ENCODE data around the gene OR13C3. TPM values are rescaled to one million over a fixed set of nuclear protein-coding genes. Genes with fewer than 3 reads are reported as not detected.
A peak's percentile ranks its signal among the peaks of the same experiment; 100 is the strongest.

Gene OR13C3
- total RNA-seq, 2 donors from 2014 or later = not detected

DNA sequence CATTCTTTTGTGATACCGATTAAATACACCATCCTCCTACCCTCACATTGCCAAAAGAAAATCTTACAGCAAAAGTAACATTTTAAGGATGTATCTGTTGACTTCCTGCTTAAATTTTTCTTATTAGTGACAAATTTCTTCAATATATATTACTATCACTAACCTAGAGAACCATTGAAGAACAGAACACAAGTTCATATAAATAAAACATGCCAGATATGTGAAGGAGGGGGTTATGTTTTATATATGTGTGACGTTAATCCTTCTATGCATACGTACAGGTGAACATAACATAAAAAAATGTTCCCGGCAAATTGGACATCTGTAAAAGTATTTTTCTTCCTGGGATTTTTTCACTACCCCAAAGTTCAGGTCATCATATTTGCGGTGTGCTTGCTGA is 32.7 kb downstream of the OR13C3 start, which contains the start of gene OR13F1:
OR13F1 (plus strand) TSS at position 301 of the 400 bp plus-strand sequence; CDS start at position 301, 0 bp downstream.
- Mint-ChIP-seq H3K9me3 (no peaks in the 10 kb centered on the region), H3K27me3 (ENCODE audit: insufficient read depth) (peaks cover 13% of the 10 kb centered on the region), H3K27ac (no peak within 1 kb of the TSS), H3K4me1 (peaks cover 5% of the 10 kb centered on the region), H3K4me3 (no peak within 1 kb of the TSS), H3K36me3 (ENCODE audit: low read depth) (no peaks in the 10 kb centered on the region)
- H3K27ac ChIP-seq (ENCODE audit: low read depth, low read length) = no peak within 1 kb of the TSS
- H3K4me1 ChIP-seq (ENCODE audit: control insufficient read depth, insufficient read depth, low read length) = no peaks in the 10 kb centered on the region
- no peak for DNase-seq
- TF ChIP-seq, protein P1, sequence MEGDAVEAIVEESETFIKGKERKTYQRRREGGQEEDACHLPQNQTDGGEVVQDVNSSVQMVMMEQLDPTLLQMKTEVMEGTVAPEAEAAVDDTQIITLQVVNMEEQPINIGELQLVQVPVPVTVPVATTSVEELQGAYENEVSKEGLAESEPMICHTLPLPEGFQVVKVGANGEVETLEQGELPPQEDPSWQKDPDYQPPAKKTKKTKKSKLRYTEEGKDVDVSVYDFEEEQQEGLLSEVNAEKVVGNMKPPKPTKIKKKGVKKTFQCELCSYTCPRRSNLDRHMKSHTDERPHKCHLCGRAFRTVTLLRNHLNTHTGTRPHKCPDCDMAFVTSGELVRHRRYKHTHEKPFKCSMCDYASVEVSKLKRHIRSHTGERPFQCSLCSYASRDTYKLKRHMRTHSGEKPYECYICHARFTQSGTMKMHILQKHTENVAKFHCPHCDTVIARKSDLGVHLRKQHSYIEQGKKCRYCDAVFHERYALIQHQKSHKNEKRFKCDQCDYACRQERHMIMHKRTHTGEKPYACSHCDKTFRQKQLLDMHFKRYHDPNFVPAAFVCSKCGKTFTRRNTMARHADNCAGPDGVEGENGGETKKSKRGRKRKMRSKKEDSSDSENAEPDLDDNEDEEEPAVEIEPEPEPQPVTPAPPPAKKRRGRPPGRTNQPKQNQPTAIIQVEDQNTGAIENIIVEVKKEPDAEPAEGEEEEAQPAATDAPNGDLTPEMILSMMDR (conservative IDR thresholded peaks at IDR 0.05) = no peak
- H3K9ac ChIP-seq (ENCODE audit: extremely low read depth, low read length, poor library complexity, severe bottlenecking) = no peak within 1 kb of the TSS
- H3K27me3 ChIP-seq (ENCODE audit: control insufficient read depth, insufficient read depth, low read length, poor library complexity, severe bottlenecking) = no peaks in the 10 kb centered on the region
- H3K36me3 ChIP-seq (ENCODE audit: control insufficient read depth, insufficient read depth, low read length) = no peaks in the 10 kb centered on the region
- H3K4me3 ChIP-seq (ENCODE audit: low read length) = no peak within 1 kb of the TSS
- 89 to 100% methylated on average over 2 to 5 of the region's 5 CpGs for WGBS, 2 experiments (ENCODE audit: insufficient coverage in 1 of 2, insufficient read length in 1 of 2)
- no peaks in the 10 kb centered on the region for H3K9me3 ChIP-seq (ENCODE audit: control insufficient read depth, low read length)

DNA sequence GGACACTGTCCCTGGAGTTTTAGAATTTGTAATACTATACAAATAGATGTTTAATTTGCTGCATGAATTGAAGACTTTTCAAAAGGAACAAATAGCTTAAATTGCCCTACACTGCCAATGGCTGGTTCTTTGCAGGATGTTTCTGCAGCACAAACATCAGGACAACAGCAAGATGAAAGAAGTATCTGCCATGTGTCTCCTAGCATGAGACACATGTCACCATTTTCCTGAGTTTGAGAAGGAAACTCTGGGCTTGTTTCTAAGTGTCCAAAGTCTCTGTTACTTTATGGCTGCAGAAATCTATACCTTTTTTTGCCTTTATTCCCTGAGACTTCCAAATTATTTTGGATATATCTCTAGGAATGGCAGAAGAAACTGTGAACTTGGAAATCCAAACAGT is 33.2 kb downstream of the OR13C3 start:
- H3K36me3 ChIP-seq (ENCODE audit: control insufficient read depth, insufficient read depth, low read length) = no peaks in the 10 kb centered on the region
- H3K4me3 ChIP-seq (ENCODE audit: low read length) = no peak overlapping the region
- H3K27me3 Mint-ChIP-seq (ENCODE audit: insufficient read depth) = peaks cover 13% of the 10 kb centered on the region
- H3K27ac Mint-ChIP-seq = no peak overlapping the region
- H3K4me3 Mint-ChIP-seq = no peak overlapping the region
- H3K36me3 Mint-ChIP-seq (ENCODE audit: low read depth) = no peaks in the 10 kb centered on the region
- H3K4me1 ChIP-seq (ENCODE audit: control insufficient read depth, insufficient read depth, low read length) = no peaks in the 10 kb centered on the region
- no peak for DNase-seq
- H3K9me3 ChIP-seq (ENCODE audit: control insufficient read depth, low read length) = no peaks in the 10 kb centered on the region
- TF ChIP-seq, protein P1 (conservative IDR thresholded peaks at IDR 0.05) = no peak
- peaks cover 9% of the 10 kb centered on the region for H3K4me1 Mint-ChIP-seq
- H3K27me3 ChIP-seq (ENCODE audit: control insufficient read depth, insufficient read depth, low read length, poor library complexity, severe bottlenecking) = no peaks in the 10 kb centered on the region
- no peaks in the 10 kb centered on the region for H3K9me3 Mint-ChIP-seq
- H3K27ac ChIP-seq (ENCODE audit: low read depth, low read length) = no peak overlapping the region
- H3K9ac ChIP-seq (ENCODE audit: extremely low read depth, low read length, poor library complexity, severe bottlenecking) = no peak overlapping the region

DNA sequence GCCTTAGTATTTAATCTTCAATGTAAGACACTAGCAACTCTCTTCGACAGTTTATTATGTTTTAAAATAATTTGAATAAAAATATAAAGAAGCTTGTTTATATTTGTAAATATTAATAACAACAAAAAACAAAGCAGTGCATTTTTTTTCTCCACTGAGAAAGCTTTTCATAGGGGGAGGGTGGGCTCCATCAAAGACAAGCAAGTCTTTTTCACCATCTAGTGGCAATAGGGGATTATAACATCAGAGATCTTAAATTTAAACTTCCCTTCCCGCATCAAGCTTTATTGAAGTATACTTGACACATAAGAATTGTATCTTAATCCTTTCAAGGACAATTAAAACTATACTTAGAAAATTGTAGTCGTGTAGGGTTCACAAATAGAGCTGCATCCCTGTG is 41.8 kb downstream of the OR13C3 start:
- Histone ChIP-seq H3K27me3 (ENCODE audit: control insufficient read depth, insufficient read depth, low read length, poor library complexity, severe bottlenecking) (no peaks in the 10 kb centered on the region), H3K9me3 (ENCODE audit: control insufficient read depth, low read length) (no peaks in the 10 kb centered on the region), H3K36me3 (ENCODE audit: control insufficient read depth, insufficient read depth, low read length) (no peaks in the 10 kb centered on the region), H3K4me3 (ENCODE audit: low read length) (no peak overlapping the region), H3K9ac (ENCODE audit: extremely low read depth, low read length, poor library complexity, severe bottlenecking) (no peak overlapping the region), H3K4me1 (ENCODE audit: control insufficient read depth, insufficient read depth, low read length) (no peaks in the 10 kb centered on the region), H3K27ac (ENCODE audit: low read depth, low read length) (no peak overlapping the region)
- H3K4me1 Mint-ChIP-seq = peaks cover 12% of the 10 kb centered on the region
- no peaks in the 10 kb centered on the region for H3K27me3 Mint-ChIP-seq (ENCODE audit: insufficient read depth)
- no peak for DNase-seq
- no peak overlapping the region for H3K4me3 Mint-ChIP-seq
- no peaks in the 10 kb centered on the region for H3K36me3 Mint-ChIP-seq (ENCODE audit: low read depth)
- 17 to 43% methylated on average over 1 to 2 of the region's 3 CpGs for WGBS, 2 experiments (ENCODE audit: insufficient coverage in 1 of 2, insufficient read length in 1 of 2)
- H3K27ac Mint-ChIP-seq = no peak overlapping the region
- H3K9me3 Mint-ChIP-seq = peaks cover 9% of the 10 kb centered on the region
- TF ChIP-seq, protein P1 (conservative IDR thresholded peaks at IDR 0.05) = peak; percentile 77

Other genes with a start within 250 kb of the OR13C3 start
- gene OR13F1, start 32.6 kb downstream of the OR13C3 start, total RNA-seq = not detected
- gene OR13C4, start 9.6 kb downstream of the OR13C3 start, total RNA-seq = not detected
- not detected for gene OR13C8, start 32.3 kb upstream of the OR13C3 start, total RNA-seq
- not detected for gene OR13C5, start 62.6 kb upstream of the OR13C3 start, total RNA-seq
- not detected for gene OR13C2, start 68.8 kb upstream of the OR13C3 start, total RNA-seq
- gene OR13C9, start 81.3 kb upstream of the OR13C3 start, total RNA-seq = not detected
- gene OR13D1, start 157.7 kb upstream of the OR13C3 start, total RNA-seq = not detected
- 10 to 100 TPM; 18.8 to 20.5 TPM for gene NIPSNAP3A, start 210.8 kb upstream of the OR13C3 start, total RNA-seq
- 1 to 10 TPM in 1 of 2 donors, under 1 TPM in 1; 0.91 to 1.7 TPM for gene NIPSNAP3B, start 227.3 kb upstream of the OR13C3 start, total RNA-seq